IPS-18a (cell line): ENCODE results near the gene UBXN7.
"Not testable (repeated sequence)": the region's sequence is repeated elsewhere in the genome, so short reads cannot be mapped to it uniquely, and the experiment has no call there.

Experiments
- H3K27ac ChIP-seq: one replicate; pipeline ENCODE4 v1.5.1; 2013; ENCODE audit warnings: low read length
- H3K27me3 ChIP-seq: one replicate; pipeline ENCODE4 v1.6.1; 2013; ENCODE audit warnings: mild to moderate bottlenecking, low read length; ENCODE audit not compliant: control insufficient read depth, insufficient read depth
- H3K36me3 ChIP-seq: one replicate; pipeline ENCODE4 v1.6.1; 2013; ENCODE audit warnings: low read depth, low read length; ENCODE audit not compliant: control insufficient read depth
- H3K4me1 ChIP-seq: one replicate; pipeline ENCODE4 v1.6.1; 2013; ENCODE audit warnings: low read depth, low read length; ENCODE audit not compliant: control insufficient read depth
- H3K4me3 ChIP-seq: one replicate; pipeline ENCODE4 v1.5.1; 2013; ENCODE audit warnings: low read length
- H3K9ac ChIP-seq: one replicate; pipeline ENCODE4 v1.6.1; 2013; ENCODE audit warnings: mild to moderate bottlenecking, low read length, moderate library complexity
- H3K9me3 ChIP-seq: one replicate; pipeline ENCODE4 v1.6.1; 2013; ENCODE audit warnings: low read depth, low read length; ENCODE audit not compliant: control insufficient read depth

UBXN7 gene

GRCh38 chr3:196386034-196386433 is 46.2 kb downstream of the UBXN7 start:
- not testable (repeated sequence) for H3K9ac ChIP-seq, H3K27ac ChIP-seq, H3K4me3 ChIP-seq, H3K9me3 ChIP-seq, H3K4me1 ChIP-seq, H3K27me3 ChIP-seq
- peaks cover 25% of the 10 kb centered on the region for H3K36me3 ChIP-seq

GRCh38 chr3:196385446-196385845 is 46.8 kb downstream of the UBXN7 start:
- H3K36me3 ChIP-seq = peaks cover 19% of the 10 kb centered on the region
- not testable (repeated sequence) for H3K4me1 ChIP-seq, H3K4me3 ChIP-seq, H3K27me3 ChIP-seq, H3K27ac ChIP-seq, H3K9ac ChIP-seq, H3K9me3 ChIP-seq

GRCh38 chr3:196378146-196378841 is 53.9 kb downstream of the UBXN7 start:
- H3K4me1 ChIP-seq = no peaks in the 10 kb centered on the region
- no peak overlapping the region for H3K27ac ChIP-seq
- H3K4me3 ChIP-seq = no peak overlapping the region
- H3K36me3 ChIP-seq = no peaks in the 10 kb centered on the region
- no peak overlapping the region for H3K9ac ChIP-seq
- no peaks in the 10 kb centered on the region for H3K27me3 ChIP-seq
- no peaks in the 10 kb centered on the region for H3K9me3 ChIP-seq

DNA sequence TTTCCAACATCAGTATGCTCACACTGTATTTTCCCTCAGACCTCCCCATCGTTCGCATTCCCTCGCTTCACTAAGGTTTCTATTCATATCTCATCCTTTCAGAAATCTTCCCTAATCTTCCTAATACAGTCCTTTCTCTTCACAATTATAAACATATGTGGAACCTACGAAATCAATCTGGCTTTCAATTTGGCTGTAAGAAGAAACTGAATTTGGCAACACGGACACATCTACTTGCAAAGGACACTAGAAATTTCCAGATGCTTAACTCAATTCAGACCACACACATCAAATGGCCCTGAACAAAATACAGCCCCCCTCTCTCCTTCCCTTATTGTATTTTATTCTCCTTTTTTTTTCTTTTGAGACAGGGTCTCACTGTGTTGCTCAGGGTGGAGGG is 54.9 kb downstream of the UBXN7 start:
- Histone ChIP-seq H3K27me3 (no peaks in the 10 kb centered on the region), H3K4me1 (no peaks in the 10 kb centered on the region), H3K9me3 (no peaks in the 10 kb centered on the region), H3K27ac (no peak overlapping the region), H3K4me3 (no peak overlapping the region), H3K9ac (no peak overlapping the region), H3K36me3 (no peaks in the 10 kb centered on the region)

GRCh38 chr3:196365736-196366135 is 66.5 kb downstream of the UBXN7 start:
- no peak overlapping the region for H3K4me3 ChIP-seq
- no peak overlapping the region for H3K9ac ChIP-seq
- H3K27ac ChIP-seq = no peak overlapping the region
- H3K36me3 ChIP-seq = peaks cover 53% of the 10 kb centered on the region
- no peaks in the 10 kb centered on the region for H3K4me1 ChIP-seq
- no peaks in the 10 kb centered on the region for H3K9me3 ChIP-seq
- no peaks in the 10 kb centered on the region for H3K27me3 ChIP-seq

GRCh38 chr3:196360586-196360985 is 71.6 kb downstream of the UBXN7 start:
- H3K36me3 ChIP-seq = peaks cover 58% of the 10 kb centered on the region
- H3K4me1 ChIP-seq = no peaks in the 10 kb centered on the region
- H3K27me3 ChIP-seq = no peaks in the 10 kb centered on the region
- no peaks in the 10 kb centered on the region for H3K9me3 ChIP-seq
- no peak overlapping the region for H3K4me3 ChIP-seq
- no peak overlapping the region for H3K9ac ChIP-seq
- no peak overlapping the region for H3K27ac ChIP-seq

DNA sequence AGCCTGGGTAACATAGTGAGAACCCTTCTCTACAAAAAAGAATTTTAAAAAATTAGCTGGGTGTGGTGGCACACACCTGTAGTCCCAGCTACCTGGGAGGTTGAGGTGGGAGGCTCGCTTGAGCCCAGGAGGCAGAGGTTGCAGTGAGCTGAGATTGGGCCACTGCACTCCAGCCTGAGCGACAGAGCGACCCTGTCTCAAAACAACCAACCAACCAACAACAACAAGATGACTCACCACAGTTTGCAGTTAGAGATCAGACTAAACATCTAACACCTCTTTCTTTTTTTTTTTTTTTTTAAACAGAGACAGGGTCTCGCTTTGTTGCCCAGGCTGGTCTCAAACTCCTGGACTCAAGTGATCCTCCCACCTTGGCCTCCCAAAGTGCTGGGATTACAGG is 73.7 kb downstream of the UBXN7 start:
- H3K27me3 ChIP-seq, H3K4me1 ChIP-seq, H3K9me3 ChIP-seq, H3K27ac ChIP-seq, H3K9ac ChIP-seq, H3K4me3 ChIP-seq: not testable (repeated sequence)
- H3K36me3 ChIP-seq = peaks cover 69% of the 10 kb centered on the region

DNA sequence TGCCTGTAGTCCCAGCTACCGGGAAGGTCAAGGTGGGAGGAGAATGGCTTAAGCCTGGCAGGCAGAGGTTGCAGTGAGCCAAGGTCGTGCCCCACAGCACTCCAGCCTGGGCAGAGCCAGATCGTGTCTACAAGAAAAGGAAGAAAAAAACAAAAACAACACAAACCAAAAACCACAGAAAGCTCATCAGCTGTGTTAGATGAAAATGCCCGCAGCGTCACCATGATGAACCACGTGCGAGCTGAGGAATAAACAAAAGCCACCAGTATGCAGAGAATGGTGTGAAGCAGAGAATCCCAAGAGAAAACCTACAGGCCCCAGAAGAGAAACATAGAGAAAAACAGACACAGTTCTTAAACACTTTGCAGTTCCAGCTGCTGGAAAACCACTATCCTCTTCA is 74.3 kb downstream of the UBXN7 start:
- Histone ChIP-seq H3K9me3 (no peaks in the 10 kb centered on the region), H3K36me3 (peaks cover 69% of the 10 kb centered on the region), H3K27ac (no peak overlapping the region), H3K4me3 (no peak overlapping the region), H3K27me3 (no peaks in the 10 kb centered on the region), H3K4me1 (no peaks in the 10 kb centered on the region), H3K9ac (no peak overlapping the region)

DNA sequence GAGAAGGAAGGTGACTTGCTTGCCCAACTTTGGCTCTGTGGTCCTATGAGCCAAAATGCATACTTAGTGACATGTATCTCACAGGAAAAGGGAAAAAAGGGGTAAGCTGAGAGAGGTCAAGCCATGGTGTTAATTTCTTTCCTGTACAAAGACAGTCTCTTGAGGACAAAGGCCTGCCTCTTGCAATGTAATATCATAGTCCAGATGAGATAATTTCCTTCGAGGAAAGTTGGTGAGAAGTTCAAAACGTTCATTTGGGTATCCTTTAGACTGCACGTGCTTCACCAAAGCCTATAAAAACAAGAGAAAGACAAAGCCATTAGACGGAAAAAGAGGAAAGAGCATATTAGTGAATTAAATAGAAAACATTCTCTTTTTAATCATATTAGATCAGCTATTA is 75.7 kb downstream of the UBXN7 start:
- H3K27ac ChIP-seq = no peak overlapping the region
- H3K4me3 ChIP-seq = no peak overlapping the region
- H3K27me3 ChIP-seq = no peaks in the 10 kb centered on the region
- H3K4me1 ChIP-seq = no peaks in the 10 kb centered on the region
- H3K36me3 ChIP-seq = peaks cover 58% of the 10 kb centered on the region
- no peaks in the 10 kb centered on the region for H3K9me3 ChIP-seq
- no peak overlapping the region for H3K9ac ChIP-seq

DNA sequence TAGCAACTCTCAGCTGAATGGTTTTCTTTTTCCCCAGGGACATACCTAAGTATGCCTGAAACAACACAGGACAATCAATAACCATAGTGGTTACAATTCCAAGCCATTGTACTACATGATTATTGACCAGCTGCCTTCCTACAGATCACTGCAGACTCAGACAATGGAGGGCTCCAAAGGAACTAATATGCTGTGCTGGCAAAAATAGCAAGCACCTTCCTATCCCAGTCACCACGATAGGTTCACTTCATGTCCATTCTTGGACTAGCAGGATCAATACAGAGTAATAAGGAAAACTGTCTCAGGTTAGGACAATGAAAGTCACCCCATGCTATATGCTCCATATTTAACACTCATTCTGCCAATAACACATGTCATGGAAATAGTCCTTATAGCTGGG is 76.6 kb downstream of the UBXN7 start:
- Histone ChIP-seq H3K4me3 (no peak overlapping the region), H3K4me1 (no peaks in the 10 kb centered on the region), H3K27ac (no peak overlapping the region), H3K27me3 (no peaks in the 10 kb centered on the region), H3K36me3 (peaks cover 51% of the 10 kb centered on the region), H3K9me3 (no peaks in the 10 kb centered on the region), H3K9ac (no peak overlapping the region)

DNA sequence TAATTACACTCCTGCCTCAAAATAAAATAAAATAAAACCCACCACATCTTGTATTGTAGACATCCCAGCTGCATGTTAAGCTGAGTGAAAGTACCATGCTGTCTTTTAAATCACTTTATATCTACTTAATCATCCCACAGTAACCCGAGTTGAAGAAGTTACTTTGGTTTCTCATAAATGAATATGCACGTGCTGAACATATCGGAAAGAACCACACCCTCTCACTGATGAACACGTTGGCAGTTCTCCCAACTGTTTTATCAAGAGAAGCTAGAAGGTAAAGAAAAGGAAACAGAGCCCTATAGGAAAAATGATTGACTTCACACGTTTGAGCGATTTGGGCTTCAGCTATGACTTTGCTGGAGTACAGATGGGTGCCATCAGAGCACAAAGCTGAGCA is 78.1 kb downstream of the UBXN7 start:
- Histone ChIP-seq H3K27me3 (no peaks in the 10 kb centered on the region), H3K4me3 (no peak overlapping the region), H3K4me1 (no peaks in the 10 kb centered on the region), H3K9ac (no peak overlapping the region), H3K36me3 (peaks cover 42% of the 10 kb centered on the region), H3K9me3 (no peaks in the 10 kb centered on the region), H3K27ac (no peak overlapping the region)

GRCh38 chr3:196351541-196351940 is 80.7 kb downstream of the UBXN7 start:
- H3K9me3 ChIP-seq = no peaks in the 10 kb centered on the region
- H3K4me3 ChIP-seq = no peak overlapping the region
- peaks cover 34% of the 10 kb centered on the region for H3K36me3 ChIP-seq
- H3K9ac ChIP-seq = no peak overlapping the region
- no peak overlapping the region for H3K27ac ChIP-seq
- H3K4me1 ChIP-seq = no peaks in the 10 kb centered on the region
- no peaks in the 10 kb centered on the region for H3K27me3 ChIP-seq
